Large intestine (tissue), 3 donors: ENCODE measurements around the gene ZG16B. TPM values are rescaled to one million over a fixed set of nuclear protein-coding genes. Genes with fewer than 3 reads are reported as not detected.
A peak's percentile ranks its signal among the peaks of the same experiment; 100 is the strongest.

Experiments
- DNase-seq, 2 donors: peaks; one replicate each; pipeline versions ENCODE4 v3.0.0 to v3.0.0-alpha.2; 2013
- H3K27ac ChIP-seq: one replicate; pipeline ENCODE4 v1.5.1; 2013; ENCODE audit warnings: low read length
- H3K27me3 ChIP-seq: 2 replicates; pipeline ENCODE4 v1.6.1; 2013; ENCODE audit warnings: low read length; ENCODE audit not compliant: control insufficient read depth, insufficient read depth
- H3K36me3 ChIP-seq: 2 replicates; pipeline ENCODE4 v1.6.1; 2013; ENCODE audit warnings: low read length; ENCODE audit not compliant: control insufficient read depth, insufficient read depth
- H3K4me1 ChIP-seq: one replicate; pipeline ENCODE4 v1.6.1; 2013; ENCODE audit warnings: low read length; ENCODE audit not compliant: control insufficient read depth, insufficient read depth
- H3K4me3 ChIP-seq: one replicate; pipeline ENCODE4 v1.5.1; 2013; ENCODE audit warnings: low read length
- H3K9me3 ChIP-seq: one replicate; pipeline ENCODE4 v1.6.1; 2013; ENCODE audit warnings: mild to moderate bottlenecking, low read depth, low read length, moderate library complexity; ENCODE audit not compliant: control insufficient read depth
- WGBS: methylation state at CpG from one replicate; pipeline ENCODE4 v1.1.5; 2013; ENCODE audit warnings: low lambda C conversion rate; ENCODE audit not compliant: insufficient coverage; 5-methylcytosine and 5-hydroxymethylcytosine counted together
- polyA plus RNA-seq: library from polyadenylated mRNA; unstranded; fragments of 120-200 nt; gene quantifications from one replicate; pipeline ENCODE4 v1.2.1, GENCODE V29; 2013

The ZG16B gene
- polyA plus RNA-seq, 1 donor: 4.3 TPM

DNA sequence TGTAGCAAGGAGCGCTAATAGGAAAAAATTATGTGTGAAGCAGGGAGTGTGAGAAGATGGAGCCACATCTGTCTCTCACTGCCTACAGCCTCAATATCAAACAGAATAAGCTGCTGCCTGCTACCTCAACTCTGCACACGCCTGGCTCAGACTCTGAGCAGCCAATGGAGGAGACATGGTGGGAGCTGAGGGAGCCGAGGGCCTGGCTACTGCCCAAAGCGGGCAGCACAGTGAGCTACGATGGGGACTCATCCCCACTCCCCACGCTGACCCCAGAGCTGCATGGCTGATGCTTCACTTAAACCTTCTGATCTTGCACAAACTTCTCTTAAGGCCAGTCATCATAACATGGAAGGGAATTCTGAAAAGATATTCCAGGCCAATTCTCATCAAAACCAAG lies 41.8 kb downstream of the ZG16B start:
- Histone ChIP-seq H3K4me3 (no peak overlapping the region), H3K9me3 (peaks cover 5% of the 10 kb centered on the region), H3K27me3 (peaks cover 5% of the 10 kb centered on the region), H3K27ac (no peak overlapping the region), H3K4me1 (peaks cover 8% of the 10 kb centered on the region), H3K36me3 (no peaks in the 10 kb centered on the region)
- DNase-seq: no peak
- WGBS: no CpG with 5 or more reads among the region's 6 CpGs

- H3K4me1 ChIP-seq: peaks cover 4% of the 10 kb centered on the region
- no peak overlapping the region for H3K27ac ChIP-seq
- H3K27me3 ChIP-seq: peaks cover 5% of the 10 kb centered on the region
- H3K4me3 ChIP-seq: no peak overlapping the region
- DNase-seq: no peak
- 75% methylated on average over 5 of the region's 21 CpGs for WGBS
- H3K36me3 ChIP-seq: no peaks in the 10 kb centered on the region
- peaks cover 3% of the 10 kb centered on the region for H3K9me3 ChIP-seq
Measured at GRCh38 chr16:2874032-2874911, 44.2 kb downstream of the ZG16B start.

GRCh38 chr16:2874912-2875362 lies 44.8 kb downstream of the ZG16B start:
- no peak overlapping the region for H3K27ac ChIP-seq
- peak; percentile 68 to 78 for DNase-seq
- peaks cover 4% of the 10 kb centered on the region for H3K4me1 ChIP-seq
- H3K9me3 ChIP-seq: peaks cover 3% of the 10 kb centered on the region
- H3K27me3 ChIP-seq: peaks cover 5% of the 10 kb centered on the region
- no CpG with 5 or more reads among the region's 25 CpGs for WGBS
- H3K36me3 ChIP-seq: no peaks in the 10 kb centered on the region
- H3K4me3 ChIP-seq: no peak overlapping the region

- H3K27me3 ChIP-seq: no peaks in the 10 kb centered on the region
- no peak overlapping the region for H3K4me3 ChIP-seq
- H3K27ac ChIP-seq: no peak overlapping the region
- no peak for DNase-seq
- no CpG with 5 or more reads among the region's 6 CpGs for WGBS
- peaks cover 9% of the 10 kb centered on the region for H3K4me1 ChIP-seq
- H3K36me3 ChIP-seq: no peaks in the 10 kb centered on the region
- peaks cover 3% of the 10 kb centered on the region for H3K9me3 ChIP-seq
Measured at GRCh38 chr16:2879854-2880508, 49.9 kb downstream of the ZG16B start.

Other genes with a start within 250 kb of the ZG16B start
- gene KCTD5, start 147.8 kb upstream of the ZG16B start, polyA plus RNA-seq: 20.0 TPM
- 1.3 TPM for gene PRSS27, start 110.1 kb upstream of the ZG16B start, polyA plus RNA-seq
- gene SRRM2, start 77.7 kb upstream of the ZG16B start, polyA plus RNA-seq: 688 TPM
- gene ELOB, start 53.0 kb upstream of the ZG16B start, polyA plus RNA-seq: 175 TPM
- 0.13 TPM for gene PRSS33, start 42.7 kb upstream of the ZG16B start, polyA plus RNA-seq
- gene PRSS41, start 31.8 kb upstream of the ZG16B start, polyA plus RNA-seq: not detected
- gene PRSS21, start 13.1 kb upstream of the ZG16B start, polyA plus RNA-seq: 0.49 TPM
- gene PRSS22, start 27.9 kb downstream of the ZG16B start, polyA plus RNA-seq: 0.63 TPM
- 9.4 TPM for gene FLYWCH2, start 52.9 kb downstream of the ZG16B start, polyA plus RNA-seq
- 22.0 TPM for gene FLYWCH1, start 81.6 kb downstream of the ZG16B start, polyA plus RNA-seq
- gene KREMEN2, start 134.0 kb downstream of the ZG16B start, polyA plus RNA-seq: 0.66 TPM
- 16.4 TPM for gene PAQR4, start 139.0 kb downstream of the ZG16B start, polyA plus RNA-seq
- gene PKMYT1, start 150.1 kb downstream of the ZG16B start, polyA plus RNA-seq: 11.0 TPM
- gene CLDN9, start 182.6 kb downstream of the ZG16B start, polyA plus RNA-seq: 5.2 TPM
- 26.0 TPM for gene CLDN6, start 187.9 kb downstream of the ZG16B start, polyA plus RNA-seq
- gene TNFRSF12A, start 190.1 kb downstream of the ZG16B start, polyA plus RNA-seq: 48.4 TPM
- 57.8 TPM for gene HCFC1R1, start 193.6 kb downstream of the ZG16B start, polyA plus RNA-seq
- gene THOC6, start 193.7 kb downstream of the ZG16B start, polyA plus RNA-seq: 46.7 TPM
- gene BICDL2, start 206.6 kb downstream of the ZG16B start, polyA plus RNA-seq: 14.0 TPM
- 4.3 TPM for gene MMP25, start 216.3 kb downstream of the ZG16B start, polyA plus RNA-seq
- 174 TPM for gene IL32, start 235.3 kb downstream of the ZG16B start, polyA plus RNA-seq